ENCODE measurements around the gene OSGEPL1. TPM values are rescaled to one million over a fixed set of nuclear protein-coding genes. Genes with fewer than 3 reads are reported as not detected.

Gene OSGEPL1
- total RNA-seq, 1 experiment from 2014 or later, result 6.3 TPM

DNA sequence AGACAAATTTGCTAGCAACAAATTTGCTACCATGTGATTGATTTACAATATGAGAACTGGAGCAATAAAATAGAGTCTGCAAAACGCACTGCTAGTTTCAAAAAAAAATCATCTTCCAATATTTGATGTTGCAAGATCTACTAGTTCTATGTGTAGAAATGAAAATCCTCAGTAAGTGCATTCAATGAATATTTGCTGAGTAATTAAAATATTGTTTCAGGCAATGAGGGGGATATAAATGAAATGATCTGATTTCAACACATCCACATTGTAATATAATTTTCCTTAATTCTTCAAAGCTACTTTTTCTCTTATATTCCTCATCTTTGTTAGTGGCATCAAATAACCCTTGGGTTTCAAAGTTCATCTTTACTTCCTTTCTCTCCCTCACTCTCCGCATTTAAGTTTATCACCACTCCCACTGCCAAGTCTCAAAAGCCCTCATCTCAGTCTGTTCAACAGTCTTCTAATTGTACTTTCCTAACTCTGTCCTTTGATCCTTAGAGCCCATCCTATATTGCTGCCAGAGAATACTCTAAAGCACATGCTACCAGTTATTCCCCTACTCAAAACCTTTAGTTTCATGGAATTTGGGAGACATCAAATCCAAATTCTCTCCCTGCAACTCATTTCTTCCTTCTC lies 6.2 kb downstream of the OSGEPL1 start:
- no peak for TF ChIP-seq TCF7L2 (IDR thresholded peaks at IDR 0.05; ENCODE audit: low read depth, low read length)
- TF ChIP-seq SIN3A (IDR thresholded peaks at IDR 0.05; ENCODE audit: borderline replicate concordance, insufficient read depth, low read depth, low read length), result no peak
- no peak for TF ChIP-seq POLR2AphosphoS5 (IDR thresholded peaks at IDR 0.05; ENCODE audit: low read depth, low read length)
- no peak for TF ChIP-seq REST (IDR thresholded peaks at IDR 0.05; ENCODE audit: insufficient read depth in 1 of 2, low read depth in 2 of 2, low read length in 1 of 2)
- TF ChIP-seq, protein P1, sequence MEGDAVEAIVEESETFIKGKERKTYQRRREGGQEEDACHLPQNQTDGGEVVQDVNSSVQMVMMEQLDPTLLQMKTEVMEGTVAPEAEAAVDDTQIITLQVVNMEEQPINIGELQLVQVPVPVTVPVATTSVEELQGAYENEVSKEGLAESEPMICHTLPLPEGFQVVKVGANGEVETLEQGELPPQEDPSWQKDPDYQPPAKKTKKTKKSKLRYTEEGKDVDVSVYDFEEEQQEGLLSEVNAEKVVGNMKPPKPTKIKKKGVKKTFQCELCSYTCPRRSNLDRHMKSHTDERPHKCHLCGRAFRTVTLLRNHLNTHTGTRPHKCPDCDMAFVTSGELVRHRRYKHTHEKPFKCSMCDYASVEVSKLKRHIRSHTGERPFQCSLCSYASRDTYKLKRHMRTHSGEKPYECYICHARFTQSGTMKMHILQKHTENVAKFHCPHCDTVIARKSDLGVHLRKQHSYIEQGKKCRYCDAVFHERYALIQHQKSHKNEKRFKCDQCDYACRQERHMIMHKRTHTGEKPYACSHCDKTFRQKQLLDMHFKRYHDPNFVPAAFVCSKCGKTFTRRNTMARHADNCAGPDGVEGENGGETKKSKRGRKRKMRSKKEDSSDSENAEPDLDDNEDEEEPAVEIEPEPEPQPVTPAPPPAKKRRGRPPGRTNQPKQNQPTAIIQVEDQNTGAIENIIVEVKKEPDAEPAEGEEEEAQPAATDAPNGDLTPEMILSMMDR (IDR thresholded peaks at IDR 0.05), result no peak
- intact Hi-C loops (cut with micrococcal nuclease; ENCODE audit: unreplicated experiment), result no loop called here
- Histone ChIP-seq H3K27ac (ENCODE audit: low read length) (no peak overlapping the region), H3K27me3 (ENCODE audit: control insufficient read depth, insufficient read depth, low read length) (no peaks in the 10 kb centered on the region), H3K4me3 (ENCODE audit: low read depth in 2 of 2, low read length in 2 of 2) (no peak overlapping the region), H3K9me3 (ENCODE audit: control insufficient read depth, insufficient read depth, low read depth, low read length) (no peaks in the 10 kb centered on the region), H3K36me3 (ENCODE audit: control insufficient read depth, insufficient read depth, low read length) (no peaks in the 10 kb centered on the region), H3K4me1 (ENCODE audit: control insufficient read depth, insufficient read depth, low read length) (peaks cover 3% of the 10 kb centered on the region; the same call in 1 of the 2 replicates)
- BruUV-seq (replicated peaks), result no TSS peak
- POLR2A ChIA-PET, result no interaction called here
- ATAC-seq (no peak), DNase-seq (ENCODE audit: low read depth, low spot score) (no peak)
- CTCF ChIA-PET, result no interaction called here
- in situ Hi-C loops (cut with HindIII; ENCODE audit: low pct_unique_long_range_greater_than_20kb, low sequenced_read_pairs), result no loop called here

DNA sequence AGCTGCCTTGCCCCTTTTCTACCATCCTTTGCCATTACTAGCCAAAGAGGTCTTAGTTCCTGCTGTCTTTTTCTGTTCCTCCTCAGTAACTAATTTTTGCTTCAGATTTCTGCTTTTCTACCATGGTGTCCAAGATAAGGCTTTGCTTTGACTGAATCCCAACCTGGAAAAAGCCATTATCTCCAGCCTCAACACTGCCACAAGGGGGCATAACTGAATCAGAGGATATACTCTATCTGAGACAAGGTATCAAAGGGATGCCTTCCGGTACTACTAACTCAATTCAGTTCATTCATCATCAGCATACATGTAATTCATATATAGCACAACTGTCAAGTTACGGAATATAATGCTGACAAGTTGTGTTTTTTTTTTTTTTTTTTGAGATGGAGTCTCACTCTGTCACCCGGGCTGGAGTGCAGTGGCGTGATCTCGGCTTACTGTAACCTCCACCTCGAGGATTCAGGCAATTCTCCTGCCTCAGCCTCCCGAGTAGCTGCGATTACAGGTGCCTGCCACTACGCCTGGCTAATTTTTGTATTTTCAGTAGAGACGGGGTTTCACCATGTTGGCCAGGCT lies 11.4 kb downstream of the OSGEPL1 start:
- Histone ChIP-seq H3K27me3 (ENCODE audit: control insufficient read depth, insufficient read depth, low read length) (no peaks in the 10 kb centered on the region), H3K36me3 (ENCODE audit: control insufficient read depth, insufficient read depth, low read length) (0 out of 2 replicates have a peak, but pooled peaks cover 2% of the 10 kb centered on the region), H3K27ac (ENCODE audit: low read length) (no peak overlapping the region), H3K9me3 (ENCODE audit: control insufficient read depth, insufficient read depth, low read depth, low read length) (no peaks in the 10 kb centered on the region), H3K4me1 (ENCODE audit: control insufficient read depth, insufficient read depth, low read length) (no peaks in the 10 kb centered on the region), H3K4me3 (ENCODE audit: low read depth in 2 of 2, low read length in 2 of 2) (no peak overlapping the region)
- in situ Hi-C loops (cut with HindIII; ENCODE audit: low pct_unique_long_range_greater_than_20kb, low sequenced_read_pairs), result no loop called here
- ATAC-seq, result peak; percentile 87
- no TSS peak for BruUV-seq (replicated peaks)
- TF ChIP-seq, protein P1 (IDR thresholded peaks at IDR 0.05), result peak; percentile 81
- TF ChIP-seq SIN3A (IDR thresholded peaks at IDR 0.05; ENCODE audit: borderline replicate concordance, insufficient read depth, low read depth, low read length), result no peak
- TF ChIP-seq POLR2AphosphoS5 (IDR thresholded peaks at IDR 0.05; ENCODE audit: low read depth, low read length), result no peak
- TF ChIP-seq TCF7L2 (IDR thresholded peaks at IDR 0.05; ENCODE audit: low read depth, low read length), result no peak
- no peak for TF ChIP-seq REST (IDR thresholded peaks at IDR 0.05; ENCODE audit: insufficient read depth in 1 of 2, low read depth in 2 of 2, low read length in 1 of 2)
- POLR2A ChIA-PET, result interaction anchor here (0.7 kb wide), 1 partner anchor 48 kb away, joined by 3 read pairs; no protein-coding TSS in a partner anchor
- DNase-seq (ENCODE audit: low read depth, low spot score), result no peak
- intact Hi-C loops (cut with micrococcal nuclease; ENCODE audit: unreplicated experiment), result loop anchor here (5.0 kb wide), 1 partner anchor 321 kb away; no protein-coding TSS in a partner anchor
- CTCF ChIA-PET, result interaction anchor here (0.5 kb wide), 1 partner anchor 9 kb away, joined by 3 read pairs; no protein-coding TSS in a partner anchor
